HG03457 (cell line): ENCODE data around the gene PGM3.

ENCODE experiments used
- ATAC-seq: cut with Tn5 transposase; IDR thresholded peaks from one replicate; pipeline ENCODE4 v1.9.1; 2021; ENCODE audit warnings: moderate number of reproducible peaks; ENCODE audit not compliant: unreplicated experiment

Gene PGM3

DNA sequence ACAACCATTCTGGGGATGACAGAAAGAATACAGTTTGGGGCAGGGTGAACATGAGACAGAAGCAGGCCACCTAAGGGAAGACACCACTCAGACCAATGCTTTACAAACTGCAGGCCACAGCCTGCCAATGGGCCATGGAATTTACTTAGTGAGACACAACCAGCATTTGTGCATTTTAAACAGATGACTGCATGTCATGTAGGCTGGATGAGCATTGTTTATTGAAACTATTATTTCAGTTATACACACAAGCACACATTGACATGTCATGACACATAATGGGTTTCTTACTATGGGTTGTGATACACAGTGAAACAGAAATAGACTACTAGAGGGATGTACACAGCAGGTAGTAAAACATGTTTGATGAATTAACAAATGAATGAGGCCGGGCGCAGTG lies 8.0 kb downstream of the PGM3 start:
- no peak for ATAC-seq

DNA sequence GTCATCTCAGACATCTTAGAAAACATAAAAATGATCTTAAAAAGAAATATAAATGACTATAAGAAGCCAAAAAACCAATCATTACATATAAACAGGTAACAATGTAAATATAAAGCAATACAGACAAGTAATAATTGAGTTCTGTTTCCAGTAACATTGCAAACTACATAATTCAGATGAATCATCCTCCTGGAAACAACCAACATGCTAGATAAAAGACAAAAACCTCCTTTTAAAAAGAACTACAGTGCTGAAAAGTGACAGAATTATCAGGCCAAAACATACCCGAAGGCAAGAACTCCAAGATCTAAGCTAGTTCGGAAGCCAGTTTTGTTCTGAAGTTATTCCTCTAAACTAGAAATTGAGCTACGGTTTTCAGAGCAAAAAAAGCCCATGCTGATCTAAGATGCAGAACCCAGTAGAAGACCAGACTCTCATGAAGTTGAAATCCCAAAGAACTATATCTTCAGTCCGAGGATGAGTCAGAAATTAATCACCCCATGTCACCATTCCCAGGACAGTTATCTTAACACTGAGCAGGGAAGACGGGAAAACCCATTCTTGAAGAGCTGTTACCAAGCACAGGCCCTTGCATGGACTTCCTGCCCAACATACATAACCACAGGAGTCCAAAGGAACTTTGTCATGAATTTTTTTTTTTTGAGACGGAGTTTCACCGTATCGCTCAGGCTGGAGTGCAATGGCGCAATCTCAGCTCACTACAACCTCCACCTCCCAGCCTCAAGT lies 9.8 kb downstream of the PGM3 start:
- no peak for ATAC-seq

DNA sequence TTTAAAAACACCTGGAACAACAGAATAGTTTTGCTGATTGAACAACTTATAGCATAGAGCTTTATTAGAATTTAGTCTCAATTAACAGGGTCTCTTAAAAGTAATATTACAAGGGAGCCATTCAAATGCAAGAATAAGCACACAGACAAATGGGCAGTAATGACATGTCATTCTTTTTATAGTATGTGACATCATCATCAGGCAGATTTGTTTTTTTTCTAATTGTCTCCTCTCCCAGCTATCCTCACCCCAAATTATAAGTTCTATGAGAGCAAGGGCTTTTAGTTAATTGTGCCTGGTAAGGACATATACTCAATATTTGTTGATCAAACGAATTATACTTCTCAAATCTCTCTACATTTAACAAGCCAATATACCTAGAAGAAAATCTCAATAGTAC lies 11.0 kb downstream of the PGM3 start:
- no peak for ATAC-seq

DNA sequence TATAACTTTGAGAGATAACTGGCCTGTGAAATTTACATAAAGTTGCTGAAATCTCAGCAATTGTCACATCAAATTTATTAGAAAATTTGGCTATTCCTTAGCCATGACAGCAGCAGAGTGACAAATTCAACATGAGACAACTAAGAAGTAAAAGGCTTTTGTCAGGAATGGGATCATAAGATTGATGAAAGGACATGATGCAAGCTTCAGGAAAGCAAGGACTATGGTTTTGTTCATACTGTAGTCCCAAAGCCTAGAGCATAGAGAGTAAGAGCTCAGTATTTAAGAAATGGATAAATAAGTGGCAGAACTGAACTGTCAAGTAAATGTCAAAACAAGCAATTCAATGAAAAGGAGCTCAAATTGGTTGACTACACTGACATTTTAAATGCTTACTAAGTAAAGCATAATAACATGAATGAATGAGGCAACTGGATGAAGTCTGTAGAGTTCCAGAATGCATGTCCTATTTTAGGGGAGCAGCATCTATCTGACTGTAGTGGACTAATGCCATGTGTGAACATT lies 12.6 kb downstream of the PGM3 start:
- ATAC-seq = no peak

DNA sequence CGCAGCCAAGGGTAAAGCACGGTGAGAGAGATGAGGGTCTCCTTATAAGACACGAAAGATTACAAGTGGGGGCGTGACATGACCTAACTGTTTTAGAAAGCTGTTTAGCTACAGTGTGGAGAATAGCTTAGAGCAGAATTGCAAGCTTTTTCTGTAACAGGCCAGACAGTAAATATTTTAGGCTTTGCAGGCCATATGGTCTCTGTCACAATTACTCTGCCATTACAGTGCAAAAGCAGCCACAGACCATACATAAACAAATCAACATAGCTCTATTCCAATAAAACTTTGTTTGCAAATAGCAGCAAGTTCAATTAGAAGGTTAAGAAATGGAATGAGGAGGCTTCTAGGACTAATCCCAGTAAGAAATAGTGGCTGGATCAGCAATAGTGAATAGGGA lies 16.8 kb downstream of the PGM3 start:
- no peak for ATAC-seq

DNA sequence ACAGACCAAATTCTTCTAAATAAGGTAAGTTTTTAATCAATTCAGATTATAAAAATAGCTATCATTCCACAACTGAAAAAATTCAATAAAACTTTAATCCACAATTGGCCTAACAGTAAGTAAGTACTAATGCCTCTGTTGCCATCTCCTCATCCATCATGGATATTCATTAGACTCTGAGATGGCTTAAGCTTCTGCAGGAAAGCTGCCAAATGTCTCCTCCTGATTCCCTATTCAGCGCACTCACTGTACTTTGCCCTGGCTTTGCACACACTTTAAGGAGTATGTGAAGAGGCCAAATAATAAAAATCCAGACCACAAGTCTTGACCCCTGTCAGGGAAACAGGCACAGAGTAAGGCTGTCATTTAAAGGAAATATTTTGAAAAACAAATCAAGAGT lies 23.6 kb downstream of the PGM3 start:
- ATAC-seq = no peak

DNA sequence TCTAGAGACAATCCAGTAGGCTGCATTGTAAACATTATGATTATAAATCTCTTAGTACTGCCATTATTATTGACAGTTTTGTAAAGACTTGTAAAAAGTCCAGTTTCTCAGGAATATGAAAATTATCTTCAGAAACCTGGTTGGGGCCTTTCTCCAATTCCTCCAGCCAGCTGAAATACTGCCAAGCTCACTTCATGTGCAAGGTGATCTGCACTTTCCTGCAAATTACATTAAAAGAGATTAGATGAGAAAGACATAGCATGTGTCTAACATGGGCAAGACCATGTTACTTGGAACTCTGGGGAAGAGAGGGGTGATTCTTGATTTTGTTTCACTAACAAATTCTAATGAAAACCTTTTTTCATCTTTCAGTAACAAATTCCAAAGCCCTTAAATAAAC lies 24.0 kb downstream of the PGM3 start:
- no peak for ATAC-seq

DNA sequence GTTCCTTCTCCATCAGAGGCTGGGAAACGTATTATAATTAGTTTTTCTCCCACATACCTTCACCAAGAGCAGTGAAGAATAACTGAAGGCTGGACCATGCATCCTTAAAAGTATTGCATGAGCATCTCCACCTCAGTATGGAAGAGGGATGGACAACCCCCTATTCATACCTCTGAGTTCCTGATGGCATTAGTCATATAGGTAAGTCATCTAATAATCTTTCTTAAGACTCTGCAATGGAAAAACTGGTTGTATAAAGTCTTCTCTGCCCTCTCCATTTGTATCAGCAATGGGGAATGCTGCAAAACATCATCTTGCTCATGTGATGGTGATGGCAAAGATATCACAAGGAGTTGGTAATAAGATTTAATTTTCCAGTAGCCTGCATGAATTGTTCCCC lies 24.5 kb downstream of the PGM3 start:
- ATAC-seq = no peak

DNA sequence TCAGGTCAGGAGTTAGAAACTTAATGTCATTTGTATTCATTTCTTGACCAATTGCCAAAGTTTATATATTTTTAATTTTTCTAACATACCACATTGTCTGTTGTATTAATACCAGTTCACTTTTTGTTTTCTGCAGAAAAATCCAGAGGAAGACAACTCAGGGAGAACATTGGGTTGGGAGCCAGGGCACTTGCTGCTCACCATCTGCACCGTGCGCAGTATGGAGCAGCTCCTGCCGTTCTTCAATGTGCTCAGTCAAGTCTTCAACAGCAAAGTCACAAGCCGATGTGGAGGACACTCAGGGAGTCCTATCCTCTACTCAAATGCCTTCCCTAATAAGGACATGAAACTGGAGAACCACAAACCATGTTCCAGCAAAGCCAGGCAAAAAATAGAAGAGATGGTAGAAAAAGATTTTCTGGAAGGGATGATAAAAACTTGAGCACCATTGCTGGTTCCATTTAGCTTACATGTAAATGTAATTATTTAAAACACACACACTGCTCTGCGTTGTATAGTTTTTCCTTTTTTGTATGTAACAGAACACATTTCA lies 25.3 kb downstream of the PGM3 start:
- ATAC-seq = no peak

DNA sequence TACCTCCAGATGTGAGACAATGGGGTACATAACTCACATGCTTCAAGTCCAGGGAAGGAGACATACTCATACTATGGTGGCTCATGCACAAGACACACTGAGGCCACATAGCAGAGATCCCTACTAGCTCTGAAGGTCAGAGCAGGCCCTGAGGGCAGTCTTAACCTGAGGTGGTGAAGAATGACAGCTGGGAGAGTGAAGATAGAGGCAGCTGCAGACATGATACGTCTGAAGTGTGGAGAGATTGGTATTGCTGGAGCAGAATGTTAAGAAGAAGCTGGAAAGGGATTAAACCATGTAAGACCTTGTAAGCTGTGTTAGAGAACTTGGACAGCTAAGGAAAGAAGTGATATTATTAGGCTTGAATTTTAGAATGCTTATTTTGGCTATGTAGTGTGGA lies 32.9 kb downstream of the PGM3 start:
- ATAC-seq = no peak

DNA sequence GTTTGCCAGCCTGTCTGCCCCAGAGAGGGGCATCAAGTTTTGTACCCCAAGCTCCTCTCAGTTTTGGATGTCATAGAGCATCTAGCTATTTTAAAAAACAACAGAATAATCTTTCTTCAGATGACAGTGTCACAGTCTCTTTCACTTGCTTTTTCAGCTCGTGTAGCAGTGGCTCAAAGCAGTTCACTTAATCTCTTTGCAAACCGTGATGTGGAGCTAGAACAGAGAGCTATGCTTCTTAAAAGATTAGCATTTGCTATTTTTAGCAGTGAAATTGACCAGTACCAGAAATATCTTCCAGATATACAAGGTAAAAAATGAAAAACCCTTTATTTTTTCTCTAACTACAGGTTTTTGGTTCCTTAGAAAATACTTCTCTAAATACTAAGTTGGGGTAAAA lies 37.3 kb downstream of the PGM3 start:
- no peak for ATAC-seq

DNA sequence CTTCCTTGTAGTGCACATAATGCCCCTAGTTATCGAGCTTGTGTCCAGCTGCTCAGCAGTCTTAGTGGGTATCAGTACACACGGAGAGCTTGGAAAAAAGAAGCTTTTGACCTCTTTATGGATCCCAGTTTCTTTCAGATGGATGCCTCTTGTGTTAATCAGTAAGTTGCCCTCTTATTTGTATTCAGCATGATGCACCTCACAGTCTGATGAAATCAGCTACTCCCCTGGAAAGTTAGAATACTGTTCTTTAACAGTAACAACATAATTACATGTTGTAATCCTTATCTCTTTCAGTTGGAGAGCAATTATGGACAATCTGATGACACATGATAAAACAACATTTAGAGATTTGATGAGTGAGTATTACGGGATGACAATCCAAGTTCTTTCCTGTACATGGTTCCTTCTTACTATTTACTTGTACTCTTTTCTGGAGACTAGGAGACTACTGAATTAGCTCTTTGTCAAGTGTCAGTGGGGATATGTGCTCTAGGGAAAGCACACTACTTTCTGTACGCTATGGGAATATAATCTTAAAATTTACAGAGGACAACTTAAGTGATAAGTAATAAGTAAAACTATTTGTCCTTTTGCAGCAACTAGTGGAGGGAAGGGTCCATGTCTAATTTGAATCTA lies 39.1 kb downstream of the PGM3 start:
- no peak for ATAC-seq

DNA sequence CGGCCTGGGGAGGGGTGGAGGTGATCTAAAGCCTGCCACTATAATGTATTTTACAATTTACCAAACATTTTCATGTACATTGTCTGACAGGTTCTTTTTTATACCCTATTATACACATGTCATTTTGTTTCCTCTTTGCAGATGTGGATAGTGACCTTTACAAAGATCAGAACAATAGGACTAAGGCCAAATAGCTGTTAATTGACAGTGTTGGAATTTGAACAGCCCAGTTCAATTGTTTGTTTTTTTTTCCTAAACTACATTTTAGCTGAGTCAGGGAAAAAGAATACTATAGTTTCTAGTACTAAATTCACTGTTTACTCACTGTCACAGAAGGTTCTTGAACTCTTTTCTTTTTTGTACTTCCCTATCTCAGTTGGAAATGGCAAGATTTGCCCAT lies 40.2 kb downstream of the PGM3 start:
- ATAC-seq = no peak

DNA sequence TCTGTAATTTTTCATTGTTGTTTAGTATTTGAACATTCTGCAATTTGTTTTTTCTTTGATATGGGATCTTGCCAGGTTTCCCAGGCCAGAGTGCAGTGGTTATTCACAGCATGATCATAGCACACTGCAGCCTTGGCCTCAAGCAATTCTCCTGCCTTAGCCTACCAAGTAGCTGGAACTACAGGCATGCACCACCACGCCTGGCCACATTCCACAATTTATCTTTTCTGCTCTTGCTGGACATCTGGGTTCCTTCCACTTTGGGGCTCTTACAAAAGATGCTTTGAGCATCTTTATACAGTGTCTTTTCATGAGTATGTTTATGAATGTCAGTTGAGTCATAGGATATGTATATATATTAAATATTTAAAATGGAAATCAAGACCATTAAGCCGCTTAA lies 42.0 kb downstream of the PGM3 start:
- no peak for ATAC-seq

DNA sequence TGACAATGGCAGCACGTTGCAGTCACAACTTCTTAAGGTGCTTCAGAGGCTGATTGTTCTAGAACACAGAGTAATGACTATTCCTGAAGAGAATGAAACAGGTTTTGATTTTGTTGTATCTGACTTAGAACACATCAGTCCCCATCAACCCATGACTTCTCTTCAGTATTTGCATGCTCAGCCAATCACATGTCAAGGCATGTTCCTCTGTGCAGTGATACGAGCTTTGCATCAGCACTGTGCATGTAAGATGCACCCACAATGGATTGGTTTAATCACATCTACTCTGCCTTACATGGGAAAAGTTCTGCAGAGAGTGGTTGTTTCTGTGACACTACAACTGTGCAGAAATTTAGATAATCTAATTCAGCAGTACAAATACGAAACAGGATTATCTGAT lies 54.3 kb downstream of the PGM3 start:
- ATAC-seq = no peak

DNA sequence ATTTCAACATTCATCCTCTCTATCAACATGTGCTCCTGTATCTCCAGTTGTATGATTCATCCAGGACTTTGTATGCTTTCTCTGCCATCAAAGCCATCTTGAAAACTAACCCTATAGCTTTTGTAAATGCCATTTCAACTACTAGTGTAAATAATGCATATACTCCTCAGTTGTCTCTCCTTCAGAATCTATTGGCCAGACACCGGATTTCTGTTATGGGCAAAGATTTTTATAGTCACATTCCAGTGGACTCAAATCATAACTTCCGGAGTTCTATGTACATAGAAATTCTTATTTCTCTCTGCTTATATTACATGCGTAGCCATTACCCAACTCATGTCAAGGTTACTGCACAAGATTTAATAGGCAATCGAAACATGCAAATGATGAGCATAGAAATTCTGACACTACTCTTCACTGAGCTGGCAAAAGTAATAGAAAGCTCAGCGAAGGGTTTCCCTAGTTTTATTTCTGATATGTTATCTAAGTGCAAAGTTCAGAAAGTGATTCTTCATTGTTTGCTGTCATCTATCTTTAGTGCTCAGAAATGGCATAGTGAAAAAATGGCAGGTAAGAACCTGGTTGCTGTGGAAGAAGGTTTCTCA lies 54.8 kb downstream of the PGM3 start:
- no peak for ATAC-seq

DNA sequence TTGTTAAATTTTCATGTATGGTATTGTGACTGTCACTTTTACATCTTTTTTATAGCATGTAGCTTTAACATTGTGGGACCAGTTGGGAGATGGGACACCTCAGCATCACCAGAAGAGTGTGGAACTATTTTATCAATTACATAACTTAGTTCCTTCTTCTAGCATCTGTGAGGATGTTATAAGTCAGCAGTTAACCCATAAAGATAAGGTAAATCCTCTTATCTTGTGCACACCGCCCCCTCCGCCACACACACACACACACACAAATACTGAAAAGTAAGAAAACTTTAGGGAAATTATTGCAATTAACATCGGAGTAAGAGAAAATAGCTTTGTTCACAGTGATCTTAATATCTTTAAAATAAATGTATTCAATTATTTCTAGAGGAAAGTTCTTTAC lies 60.9 kb downstream of the PGM3 start:
- ATAC-seq = no peak

DNA sequence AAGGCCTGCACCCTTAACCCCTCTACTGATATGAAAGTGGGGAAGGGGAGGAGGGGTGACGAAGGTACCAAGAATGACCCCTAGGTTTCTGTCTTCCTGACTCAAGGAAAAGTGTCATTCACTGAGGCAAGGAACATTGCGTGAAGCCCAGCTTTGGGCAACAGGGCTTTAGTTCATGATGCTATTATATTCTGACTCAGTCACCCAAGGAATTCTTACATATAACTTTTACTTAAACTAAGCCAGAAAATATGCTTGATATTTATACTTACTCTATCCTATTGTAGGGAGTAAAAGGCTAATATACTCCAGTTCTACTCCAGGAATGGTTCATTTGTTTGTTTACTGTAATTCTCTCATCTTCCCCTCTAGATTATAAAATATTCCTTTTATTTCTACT lies 65.1 kb downstream of the PGM3 start:
- ATAC-seq = no peak

DNA sequence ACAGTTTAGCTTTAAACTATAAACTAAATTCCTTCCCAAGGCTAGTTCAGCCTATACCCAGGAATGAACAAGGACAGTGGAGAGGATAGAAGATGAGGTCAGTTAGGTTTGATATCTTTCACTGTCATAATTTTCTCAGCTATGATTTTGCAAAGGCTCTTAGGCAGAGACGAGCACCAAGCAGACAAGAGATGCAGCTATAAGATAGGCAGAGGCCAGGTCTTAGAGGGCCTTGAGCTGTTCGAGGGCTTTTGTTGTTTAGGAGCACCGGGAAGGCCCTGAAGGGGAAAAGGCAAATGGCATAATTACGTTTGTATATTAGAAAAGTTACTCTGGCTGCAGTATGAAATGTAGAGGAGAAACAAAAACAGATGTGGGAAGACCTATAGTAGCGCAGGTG lies 65.8 kb downstream of the PGM3 start:
- ATAC-seq = no peak

DNA sequence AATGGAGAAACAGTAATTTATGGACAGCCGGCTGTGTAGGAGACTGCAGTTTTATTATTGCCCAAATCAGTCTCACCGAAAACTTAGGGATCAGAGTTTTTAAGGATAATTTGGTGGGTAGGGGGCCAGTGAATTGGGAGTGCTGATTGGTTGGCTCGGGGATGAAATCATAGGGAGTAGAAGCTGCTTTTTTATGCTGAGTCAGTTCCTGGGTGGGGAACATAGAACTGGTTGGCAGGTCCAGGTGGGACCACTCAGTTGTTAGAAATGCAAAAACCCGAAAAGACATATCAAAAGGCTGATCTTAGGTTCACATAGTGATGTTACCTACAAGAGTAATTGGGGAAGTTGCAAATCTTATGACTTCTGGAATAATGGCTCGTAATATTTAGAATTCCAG lies 66.3 kb downstream of the PGM3 start:
- ATAC-seq = no peak

DNA sequence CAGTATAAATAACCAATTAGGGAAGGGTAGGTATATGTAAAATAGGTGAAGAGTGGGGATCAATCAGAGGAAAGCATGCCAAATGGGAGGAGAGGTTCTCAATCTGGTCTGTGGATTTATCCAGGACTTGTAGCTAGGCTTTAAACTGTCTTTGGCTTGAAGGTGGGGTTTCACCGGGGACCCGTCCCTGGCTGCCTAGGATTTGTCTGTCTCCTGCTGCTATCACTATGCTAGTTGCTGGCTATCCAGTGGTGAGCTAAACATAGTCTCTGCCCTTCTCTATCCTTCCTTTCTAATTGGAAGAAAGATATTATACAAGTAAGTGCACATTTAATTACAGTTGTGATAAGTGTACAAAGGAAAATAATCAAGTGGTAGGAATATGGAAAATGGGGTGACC lies 66.8 kb downstream of the PGM3 start:
- ATAC-seq = no peak

DNA sequence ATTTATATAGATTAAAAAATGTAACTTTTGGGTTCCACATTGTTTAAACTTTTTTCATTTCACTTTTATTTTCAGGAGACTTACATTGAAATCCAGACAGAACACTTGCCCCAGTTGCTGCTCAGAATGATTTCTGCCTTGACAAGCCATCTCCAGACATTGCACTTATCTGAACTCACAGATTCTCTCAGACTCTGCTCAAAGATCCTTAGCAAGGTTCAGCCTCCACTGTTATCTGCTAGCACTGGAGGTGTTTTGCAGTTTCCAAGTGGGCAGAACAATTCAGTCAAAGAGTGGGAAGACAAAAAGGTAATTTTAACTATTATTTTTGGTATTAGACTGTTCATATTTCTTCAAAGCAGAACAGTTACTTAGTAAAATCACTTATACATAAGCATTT lies 67.6 kb downstream of the PGM3 start:
- ATAC-seq = no peak
